H9 (cell line): ENCODE results near the gene PDK2. TPM values are rescaled to one million over a fixed set of nuclear protein-coding genes. Genes with fewer than 3 reads are reported as not detected.

Experiments
- DNase-seq: peaks from one replicate; pipeline ENCODE4 v3.0.0-alpha.2; 2017
- H2AFZ ChIP-seq: one replicate; pipeline ENCODE4 v1.6.1; 2013; ENCODE audit warnings: mild to moderate bottlenecking, low read length, control low read depth, moderate library complexity
- H2AK5ac ChIP-seq: 2 replicates; pipeline ENCODE4 v1.6.1; 2013; ENCODE audit warnings: low read length, control low read depth, mixed read lengths; ENCODE audit not compliant: insufficient read length
- H2BK120ac ChIP-seq: one replicate; pipeline ENCODE4 v1.6.1; 2013; ENCODE audit warnings: low read depth, mild to moderate bottlenecking, low read length, control low read depth, inconsistent platforms; ENCODE audit not compliant: poor library complexity, severe bottlenecking
- H2BK12ac ChIP-seq: 2 replicates; pipeline ENCODE4 v1.6.1; 2013; ENCODE audit warnings: low read length, control low read depth, mixed read lengths, low read depth; ENCODE audit not compliant: insufficient read length
- H2BK15ac ChIP-seq: 2 replicates; pipeline ENCODE4 v1.6.1; 2013; ENCODE audit warnings: low read depth, low read length, control low read depth
- H2BK20ac ChIP-seq: one replicate; pipeline ENCODE4 v1.6.1; 2013; ENCODE audit warnings: low read depth, mild to moderate bottlenecking, low read length, control low read depth, inconsistent platforms; ENCODE audit not compliant: poor library complexity, severe bottlenecking
- H2BK5ac ChIP-seq: 2 replicates; pipeline ENCODE4 v1.6.1; 2013; ENCODE audit warnings: low read length, control low read depth, mixed read lengths; ENCODE audit not compliant: insufficient read length
- H3K14ac ChIP-seq: 2 replicates; pipeline ENCODE4 v1.6.1; 2013; ENCODE audit warnings: low read length, control low read depth; ENCODE audit not compliant: insufficient read depth
- H3K18ac ChIP-seq: 2 replicates; pipeline ENCODE4 v1.6.1; 2013; ENCODE audit warnings: low read depth, mild to moderate bottlenecking, mixed read lengths, low read length, control low read depth; ENCODE audit not compliant: insufficient read length
- H3K23ac ChIP-seq: 2 replicates; pipeline ENCODE4 v1.6.1; 2013; ENCODE audit warnings: low read length, control low read depth, mixed read lengths, low read depth; ENCODE audit not compliant: insufficient read length
- H3K23me2 ChIP-seq: 2 replicates; pipeline ENCODE4 v1.6.1; 2013; ENCODE audit warnings: low read depth, mild to moderate bottlenecking, mixed read lengths, low read length, control low read depth; ENCODE audit not compliant: insufficient read length, poor library complexity, severe bottlenecking
- H3K27ac ChIP-seq: 2 replicates; pipeline ENCODE4 v1.5.1; 2013; ENCODE audit warnings: low read length, control low read depth, mixed read lengths, low read depth; ENCODE audit not compliant: insufficient read length
- H3K27me3 ChIP-seq: 2 replicates; pipeline ENCODE4 v1.6.1; 2013; ENCODE audit warnings: low read length, control low read depth, inconsistent platforms; ENCODE audit not compliant: insufficient read depth
- H3K4ac ChIP-seq: 2 replicates; pipeline ENCODE4 v1.6.1; 2013; ENCODE audit warnings: low read depth, mild to moderate bottlenecking, control low read depth, inconsistent platforms, low read length, moderate library complexity
- H3K4me1 ChIP-seq: 2 replicates; pipeline ENCODE4 v1.6.1; 2013; ENCODE audit warnings: low read length, control low read depth, inconsistent platforms; ENCODE audit not compliant: insufficient read depth
- H3K4me2 ChIP-seq: 2 replicates; pipeline ENCODE4 v1.6.1; 2013; ENCODE audit warnings: low read length, control low read depth, mixed read lengths; ENCODE audit not compliant: insufficient read length, insufficient read depth
- H3K56ac ChIP-seq: 2 replicates; pipeline ENCODE4 v1.6.1; 2013; ENCODE audit warnings: low read depth, mild to moderate bottlenecking, mixed read lengths, low read length, control low read depth; ENCODE audit not compliant: insufficient read length
- H3K79me1 ChIP-seq: 2 replicates; pipeline ENCODE4 v1.6.1; 2013; ENCODE audit warnings: low read depth, mild to moderate bottlenecking, moderate library complexity, low read length, control low read depth, inconsistent platforms; ENCODE audit not compliant: insufficient read depth, poor library complexity, severe bottlenecking
- H3K79me2 ChIP-seq: 2 replicates; pipeline ENCODE4 v1.6.1; 2013; ENCODE audit warnings: low read length, control low read depth, inconsistent platforms; ENCODE audit not compliant: insufficient read depth
- H3K9ac ChIP-seq: 2 replicates; pipeline ENCODE4 v1.6.1; 2013; ENCODE audit warnings: low read length, control low read depth, mixed read lengths; ENCODE audit not compliant: insufficient read length; ENCODE audit errors: extremely low read depth
- H3K9me3 ChIP-seq: one replicate; pipeline ENCODE4 v1.6.1; 2013; ENCODE audit warnings: low read depth, low read length, inconsistent platforms; ENCODE audit not compliant: control insufficient read depth
- H3T11ph ChIP-seq: one replicate; pipeline ENCODE4 v1.6.1; 2013; ENCODE audit warnings: mild to moderate bottlenecking, low read length, control low read depth, inconsistent platforms
- H4K20me1 ChIP-seq: one replicate; pipeline ENCODE4 v1.6.1; 2013; ENCODE audit not compliant: control insufficient read depth, insufficient read length, insufficient read depth
- H4K5ac ChIP-seq: 2 replicates; pipeline ENCODE4 v1.6.1; 2013; ENCODE audit warnings: low read depth, mild to moderate bottlenecking, mixed read lengths, low read length, control low read depth; ENCODE audit not compliant: insufficient read length
- H4K8ac ChIP-seq: replicated peaks from 2 replicates; pipeline ENCODE4 v1.6.1; 2013; ENCODE audit warnings: low read length, control low read depth, mixed read lengths, low read depth; ENCODE audit not compliant: insufficient read length
- H4K91ac ChIP-seq: 2 replicates; pipeline ENCODE4 v1.6.1; 2013; ENCODE audit warnings: low read depth, mild to moderate bottlenecking, moderate library complexity, mixed read lengths, low read length, control low read depth; ENCODE audit not compliant: insufficient read length
- H3K27ac Mint-ChIP-seq, 3 experiments: 2 replicates in 2 of 3; 3 replicates in 1 of 3; pipeline ENCODE4 v1.8.0; 2020 to 2021; ENCODE audit warnings: mixed read lengths in 3 of 3, mild to moderate bottlenecking in 1 of 3, moderate library complexity in 1 of 3
- H3K27me3 Mint-ChIP-seq: 2 replicates; pipeline ENCODE4 v1.8.0; 2021; ENCODE audit warnings: low read depth, mild to moderate bottlenecking, moderate library complexity, mixed read lengths
- H3K36me3 Mint-ChIP-seq, 3 experiments: 2 replicates in 2 of 3; 3 replicates in 1 of 3; pipeline ENCODE4 v1.8.0; 2020 to 2021; ENCODE audit warnings: low read depth in 3 of 3, mixed read lengths in 3 of 3; ENCODE audit not compliant: insufficient read depth in 1 of 3
- H3K4me1 Mint-ChIP-seq, 2 experiments: 2 replicates each; pipeline ENCODE4 v1.8.0; 2020; ENCODE audit warnings: mixed read lengths in 2 of 2
- H3K4me3 Mint-ChIP-seq, 2 experiments: 2 replicates in 1 of 2; 3 replicates in 1 of 2; pipeline ENCODE4 v1.8.0; 2020 to 2021; ENCODE audit warnings: mild to moderate bottlenecking in 2 of 2, mixed read lengths in 2 of 2, moderate library complexity in 1 of 2
- H3K9me3 Mint-ChIP-seq, 2 experiments: 2 replicates in 1 of 2; 3 replicates in 1 of 2; pipeline ENCODE4 v1.8.0; 2020; ENCODE audit warnings: mild to moderate bottlenecking in 2 of 2, mixed read lengths in 2 of 2, moderate library complexity in 1 of 2
- WGBS: extraction: QIAGEN DNeasy Blood & Tissue Kit; methylation state at CpG from one replicate; pipeline ENCODE4 v1.1.7; 2013; ENCODE audit warnings: missing lambda C conversion rate, low lambda C conversion rate, mixed read lengths; ENCODE audit not compliant: insufficient read length; ENCODE audit errors: extremely low coverage; 5-methylcytosine and 5-hydroxymethylcytosine counted together
- total RNA-seq: library from RNA; stranded (reverse); gene quantifications from 2 replicates; pipeline ENCODE4 v1.2.1, GENCODE V29; 2021
- TF ChIP-seq, protein P1 (sequence below): fragments of 200-600 bp; sonication (generic); conservative IDR thresholded peaks from 3 replicates; pipeline ENCODE4 v1.8.0; 2021; ENCODE audit warnings: antibody characterized with exemption, mild to moderate bottlenecking

Gene PDK2
- total RNA-seq, 1 experiment from 2014 or later: 19.9 TPM

DNA sequence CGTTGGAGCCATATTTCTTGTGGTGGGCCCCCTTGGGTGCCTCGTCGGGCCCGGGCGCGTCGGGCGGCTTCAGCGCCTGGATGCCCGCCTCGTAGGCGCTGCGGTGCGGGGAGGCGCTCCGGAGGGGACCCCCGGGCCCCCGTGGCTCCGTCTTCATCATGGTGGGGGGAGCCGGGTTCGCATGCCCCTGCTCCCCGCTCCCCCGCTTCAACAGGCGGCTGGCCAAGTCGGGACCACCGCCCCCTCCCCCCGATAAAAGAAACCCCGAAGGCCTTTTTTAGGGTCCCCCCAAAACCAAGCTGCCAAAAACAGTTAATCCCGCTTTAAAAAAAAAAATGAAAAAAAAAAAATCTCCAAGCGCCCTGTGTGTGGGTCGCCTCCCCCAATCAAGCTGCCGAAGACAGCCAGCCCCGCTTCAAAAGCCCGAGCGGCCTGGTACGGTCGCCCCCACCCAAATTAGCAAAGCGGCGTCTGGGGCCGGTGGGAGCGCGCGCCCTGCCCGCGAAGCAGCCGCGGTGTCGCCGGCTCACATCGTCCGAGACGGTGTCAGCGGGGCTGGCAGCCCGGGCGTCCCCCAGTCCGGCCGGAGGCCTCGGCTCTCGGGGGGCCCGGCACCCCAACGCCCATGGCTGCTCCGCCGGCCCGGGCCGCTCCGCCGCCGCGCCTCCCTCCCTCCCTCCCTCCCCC, 55.3 kb downstream of the PDK2 start, which contains the start of gene PPP1R9B:
Gene PPP1R9B (minus strand): TSS at position 324 of the 687 bp plus-strand sequence. CDS start 164 bp downstream, at position 160.
- Histone ChIP-seq H3K23me2 (peaks cover 25% of the 10 kb centered on the region), H3K9ac (no peak within 1 kb of the TSS), H2BK5ac (no peak within 1 kb of the TSS), H2BK120ac (no peak within 1 kb of the TSS), H2BK12ac (no peak within 1 kb of the TSS), H2BK15ac (no peak within 1 kb of the TSS), H2AK5ac (no peak within 1 kb of the TSS), H3K56ac (no peak within 1 kb of the TSS), H2AFZ (no peak within 1 kb of the TSS), H4K91ac (no peak within 1 kb of the TSS), H4K20me1 (peaks cover 3% of the 10 kb centered on the region), H2BK20ac (no peak within 1 kb of the TSS), H3K14ac (no peak within 1 kb of the TSS), H3K27me3 (no peaks in the 10 kb centered on the region; the same call in 1 of the 2 replicates), H3K4me1 (peaks cover 4% of the 10 kb centered on the region; the same call in 1 of the 2 replicates), H3T11ph (no peak within 1 kb of the TSS), H4K5ac (no peak within 1 kb of the TSS), H3K79me2 (no peaks in the 10 kb centered on the region), H3K23ac (no peak within 1 kb of the TSS), H3K27ac (no peak within 1 kb of the TSS), H4K8ac (no peak within 1 kb of the TSS), H3K4me2 (peak within 1 kb of the TSS; percentile 78), H3K4ac (no peak within 1 kb of the TSS), H3K18ac (peak within 1 kb of the TSS; percentile 1), H3K9me3 (no peaks in the 10 kb centered on the region), H3K79me1 (no peaks in the 10 kb centered on the region)
- H3K4me1 Mint-ChIP-seq: peaks cover 34 to 50% of the 10 kb centered on the region in 2 experiments
- TF ChIP-seq, protein P1, sequence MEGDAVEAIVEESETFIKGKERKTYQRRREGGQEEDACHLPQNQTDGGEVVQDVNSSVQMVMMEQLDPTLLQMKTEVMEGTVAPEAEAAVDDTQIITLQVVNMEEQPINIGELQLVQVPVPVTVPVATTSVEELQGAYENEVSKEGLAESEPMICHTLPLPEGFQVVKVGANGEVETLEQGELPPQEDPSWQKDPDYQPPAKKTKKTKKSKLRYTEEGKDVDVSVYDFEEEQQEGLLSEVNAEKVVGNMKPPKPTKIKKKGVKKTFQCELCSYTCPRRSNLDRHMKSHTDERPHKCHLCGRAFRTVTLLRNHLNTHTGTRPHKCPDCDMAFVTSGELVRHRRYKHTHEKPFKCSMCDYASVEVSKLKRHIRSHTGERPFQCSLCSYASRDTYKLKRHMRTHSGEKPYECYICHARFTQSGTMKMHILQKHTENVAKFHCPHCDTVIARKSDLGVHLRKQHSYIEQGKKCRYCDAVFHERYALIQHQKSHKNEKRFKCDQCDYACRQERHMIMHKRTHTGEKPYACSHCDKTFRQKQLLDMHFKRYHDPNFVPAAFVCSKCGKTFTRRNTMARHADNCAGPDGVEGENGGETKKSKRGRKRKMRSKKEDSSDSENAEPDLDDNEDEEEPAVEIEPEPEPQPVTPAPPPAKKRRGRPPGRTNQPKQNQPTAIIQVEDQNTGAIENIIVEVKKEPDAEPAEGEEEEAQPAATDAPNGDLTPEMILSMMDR: no peak
- H3K27ac Mint-ChIP-seq: peak within 1 kb of the TSS in 2 of 3 experiments; percentile 75 to 80; a peak in 3 of 7 replicates
- H3K36me3 Mint-ChIP-seq: peaks cover 0 to 2% (median 0%) of the 10 kb centered on the region in 3 experiments; a peak in 1 of 7 replicates
- no peaks in the 10 kb centered on the region for H3K9me3 Mint-ChIP-seq
- peak within 1 kb of the TSS; percentile 75 to 88 for H3K4me3 Mint-ChIP-seq
- H3K27me3 Mint-ChIP-seq: peaks cover 13% of the 10 kb centered on the region
- no CpG with 5 or more reads among the region's 69 CpGs for WGBS
- no peak for DNase-seq
